HG03342 (cell line): ENCODE measurements around the gene GSK3A.

ENCODE experiments used
- ATAC-seq: cut with Tn5 transposase; IDR thresholded peaks from one replicate; pipeline ENCODE4 v1.9.1; 2021; ENCODE audit warnings: mild to moderate bottlenecking, moderate library complexity; ENCODE audit not compliant: unreplicated experiment

The GSK3A gene

DNA sequence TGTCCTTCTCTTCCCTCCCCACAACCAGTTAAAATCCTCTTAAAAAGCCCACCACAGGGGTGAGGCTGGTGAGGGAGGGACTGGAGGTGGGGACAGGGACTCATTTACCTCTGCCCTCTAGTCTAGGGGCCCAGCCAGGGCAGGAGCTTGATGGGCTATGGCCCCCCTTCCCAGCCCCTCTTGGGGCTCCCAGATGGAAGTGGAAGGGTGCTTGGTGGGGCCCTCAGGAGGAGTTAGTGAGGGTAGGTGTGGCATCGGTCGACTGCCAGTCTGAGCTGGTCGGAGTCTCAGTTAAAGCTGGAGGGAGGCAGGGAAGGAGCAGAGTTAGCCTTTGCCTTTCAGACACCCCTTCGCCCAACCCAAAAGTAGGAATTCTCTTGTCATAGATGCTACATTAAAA, 11.8 kb downstream of the GSK3A start:
- ATAC-seq: no peak

- ATAC-seq: no peak
Measured at GRCh38 chr19:42229855-42230351, 12.5 kb downstream of the GSK3A start.

- no peak for ATAC-seq
Measured at GRCh38 chr19:42229301-42229854, 13.0 kb downstream of the GSK3A start.

GRCh38 chr19:42228641-42229040, 13.8 kb downstream of the GSK3A start:
- ATAC-seq: no peak

GRCh38 chr19:42226886-42227285, 15.5 kb downstream of the GSK3A start:
- ATAC-seq: no peak

GRCh38 chr19:42225718-42226292, 16.6 kb downstream of the GSK3A start:
- ATAC-seq: no peak

- ATAC-seq: no peak
Measured at GRCh38 chr19:42224940-42225717, 17.3 kb downstream of the GSK3A start.

GRCh38 chr19:42220751-42221097, 21.7 kb downstream of the GSK3A start:
- ATAC-seq: no peak

GRCh38 chr19:42219812-42220750, 22.3 kb downstream of the GSK3A start, which contains the start of gene ZNF526:
TSS of gene ZNF526 (plus strand) at chr19:42220312. CDS start at chr19:42224404, 4,092 bp downstream.
- ATAC-seq: peak; percentile 69

GRCh38 chr19:42217520-42218437, 24.6 kb downstream of the GSK3A start, which contains the start of gene DEDD2:
TSS of gene DEDD2 (minus strand) at chr19:42217677. CDS start at chr19:42217007, 670 bp downstream.
- peak; percentile 61 for ATAC-seq

GRCh38 chr19:42216653-42217519, 25.5 kb downstream of the GSK3A start:
- ATAC-seq: no peak

GRCh38 chr19:42214810-42215485, 27.5 kb downstream of the GSK3A start:
- ATAC-seq: no peak

- no peak for ATAC-seq
Measured at GRCh38 chr19:42212886-42213285, 29.5 kb downstream of the GSK3A start.

GRCh38 chr19:42208612-42209011, 33.8 kb downstream of the GSK3A start:
- ATAC-seq: no peak

- no peak for ATAC-seq
Measured at GRCh38 chr19:42207767-42208271, 34.6 kb downstream of the GSK3A start.

DNA sequence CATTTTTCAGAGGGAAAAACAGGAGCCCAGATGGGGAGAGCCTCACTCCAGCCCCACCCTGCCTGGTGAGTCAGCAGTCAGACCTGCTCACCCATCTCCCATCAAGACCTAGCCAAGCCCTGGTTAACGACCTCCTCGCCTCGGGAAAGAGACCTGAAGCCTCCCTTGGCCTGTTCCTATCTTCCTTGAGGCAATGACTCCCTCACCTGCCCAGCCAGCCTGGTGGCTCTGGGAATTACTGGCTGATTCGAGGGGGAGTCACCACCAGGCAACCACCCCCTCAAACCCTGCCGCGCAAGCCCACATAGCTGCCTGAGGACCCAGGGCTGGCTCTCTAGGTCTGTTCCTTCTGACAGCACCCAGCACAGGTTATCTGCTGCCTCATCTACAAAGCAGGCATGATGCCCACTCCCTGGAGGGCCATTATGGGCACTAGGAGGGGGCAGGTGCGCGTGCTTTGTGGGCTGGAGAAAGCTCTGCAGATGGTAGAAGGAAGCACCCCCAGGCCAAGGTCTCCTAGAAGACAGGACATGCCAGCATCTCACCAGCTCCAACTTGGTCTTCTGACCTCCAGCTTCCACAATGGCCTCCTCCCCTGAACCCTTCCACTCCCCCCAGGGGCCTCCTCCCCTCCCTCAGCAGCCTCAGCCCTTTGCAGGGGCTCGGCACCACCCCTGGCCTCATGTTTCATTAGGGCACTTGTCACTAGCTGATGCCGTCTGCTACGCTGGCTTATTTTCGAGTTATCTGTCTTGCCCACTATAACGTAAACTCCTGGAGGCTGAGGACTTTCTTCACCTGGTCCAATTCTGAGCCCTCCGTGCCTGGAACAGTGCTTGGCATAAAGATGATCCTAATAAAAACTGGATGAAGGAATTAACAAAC, 35.3 kb downstream of the GSK3A start:
- ATAC-seq: no peak

- no peak for ATAC-seq
Measured at GRCh38 chr19:42204664-42205063, 37.7 kb downstream of the GSK3A start.
